Suprapubic skin (tissue), 4 donors: ENCODE measurements around the gene AGBL1.

ENCODE experiments used
- CTCF ChIP-seq, 2 donors: fragments of 200-600 bp in 1 of 2; fragments of 450-650 bp in 1 of 2; sonication (generic) in 1 of 2; IDR thresholded peaks; one replicate each; pipeline ENCODE4 v1.5.1; 2016 to 2019; ENCODE audit warnings: antibody characterized with exemption in 2 of 2, mild to moderate bottlenecking in 1 of 2, moderate library complexity in 1 of 2
- EP300 ChIP-seq: sonication (generic); formaldehyde crosslinking; IDR thresholded peaks from one replicate; pipeline ENCODE4 v1.6.1; 2017; ENCODE audit warnings: antibody characterized with exemption
- POLR2A ChIP-seq, 2 donors: fragments of 450-650 bp; IDR thresholded peaks; one replicate each; pipeline ENCODE4 v1.6.1; 2017; ENCODE audit warnings: antibody characterized with exemption in 2 of 2, mild to moderate bottlenecking in 2 of 2, moderate library complexity in 2 of 2
- POLR2AphosphoS5 ChIP-seq, 3 donors: sonication (generic); formaldehyde crosslinking; IDR thresholded peaks; one replicate each; pipeline ENCODE4 v1.6.1; 2017; ENCODE audit warnings: antibody characterized with exemption in 3 of 3

GRCh38 chr15:86676002-86676401, 596.3 kb downstream of the AGBL1 start:
- TF ChIP-seq CTCF (IDR thresholded peaks at IDR 0.05) (no peak), POLR2A (IDR thresholded peaks at IDR 0.05) (no peak), EP300 (no peak), POLR2AphosphoS5 (IDR thresholded peaks at IDR 0.05) (no peak)
